Mammary epithelial cell (primary cell): ENCODE data around the gene C16orf74.

Experiments used
- CTCF ChIP-seq, 2 donors: IDR thresholded peaks in 1 of 2; conservative IDR thresholded peaks in 1 of 2; 2 replicates each; pipeline ENCODE4 v1.5.1; 2011 to 2012; ENCODE audit warnings: inconsistent platforms in 2 of 2, low read length in 2 of 2, mild to moderate bottlenecking in 2 of 2, control low read depth in 1 of 2, low read depth in 1 of 2; ENCODE audit not compliant: insufficient read depth in 1 of 2; ENCODE audit errors: extremely low read depth in 1 of 2
- EZH2 ChIP-seq: IDR thresholded peaks from 2 replicates; pipeline ENCODE4 v1.6.1; 2012; ENCODE audit warnings: low read length, inconsistent platforms, borderline replicate concordance

- no peak for TF ChIP-seq CTCF (conservative IDR thresholded peaks at IDR 0.05 in 1 of 2, IDR thresholded peaks at IDR 0.05 in 1 of 2; ENCODE audit: extremely low read depth in 1 of 2, insufficient read depth in 1 of 2, low read depth in 1 of 2, low read length in 2 of 2)
- TF ChIP-seq EZH2 = no peak
Observed at GRCh38 chr16:85665373-85665740, 85.5 kb downstream of the C16orf74 start.
